Epithelial cell of proximal tubule (primary cell): ENCODE data around the gene FAM107B. TPM values are rescaled to one million over a fixed set of nuclear protein-coding genes. Genes with fewer than 3 reads are reported as not detected.

ENCODE experiments used
- DNase-seq: peaks from one replicate; pipeline ENCODE4 v3.0.0-alpha.2; 2011; ENCODE audit warnings: low read depth
- H3K4me3 ChIP-seq: 2 replicates; pipeline ENCODE4 v1.5.1; 2011; ENCODE audit warnings: low read depth, mild to moderate bottlenecking, low read length
- total RNA-seq: library from RNA; depleted of rRNA; stranded (reverse); fragments of >200 nt; gene quantifications from 2 replicates; pipeline ENCODE4 v1.2.3, GENCODE V29; 2015
- TF ChIP-seq, protein P1 (sequence below): conservative IDR thresholded peaks from 2 replicates; pipeline ENCODE4 v1.5.1; 2012; ENCODE audit warnings: low read depth, mild to moderate bottlenecking, low read length

The FAM107B gene
- total RNA-seq, 1 donor from 2014 or later = 46.0 TPM

GRCh38 chr10:14667781-14668180, 106.9 kb downstream of the FAM107B start:
- DNase-seq = no peak
- TF ChIP-seq, protein P1, sequence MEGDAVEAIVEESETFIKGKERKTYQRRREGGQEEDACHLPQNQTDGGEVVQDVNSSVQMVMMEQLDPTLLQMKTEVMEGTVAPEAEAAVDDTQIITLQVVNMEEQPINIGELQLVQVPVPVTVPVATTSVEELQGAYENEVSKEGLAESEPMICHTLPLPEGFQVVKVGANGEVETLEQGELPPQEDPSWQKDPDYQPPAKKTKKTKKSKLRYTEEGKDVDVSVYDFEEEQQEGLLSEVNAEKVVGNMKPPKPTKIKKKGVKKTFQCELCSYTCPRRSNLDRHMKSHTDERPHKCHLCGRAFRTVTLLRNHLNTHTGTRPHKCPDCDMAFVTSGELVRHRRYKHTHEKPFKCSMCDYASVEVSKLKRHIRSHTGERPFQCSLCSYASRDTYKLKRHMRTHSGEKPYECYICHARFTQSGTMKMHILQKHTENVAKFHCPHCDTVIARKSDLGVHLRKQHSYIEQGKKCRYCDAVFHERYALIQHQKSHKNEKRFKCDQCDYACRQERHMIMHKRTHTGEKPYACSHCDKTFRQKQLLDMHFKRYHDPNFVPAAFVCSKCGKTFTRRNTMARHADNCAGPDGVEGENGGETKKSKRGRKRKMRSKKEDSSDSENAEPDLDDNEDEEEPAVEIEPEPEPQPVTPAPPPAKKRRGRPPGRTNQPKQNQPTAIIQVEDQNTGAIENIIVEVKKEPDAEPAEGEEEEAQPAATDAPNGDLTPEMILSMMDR = no peak
- H3K4me3 ChIP-seq = no peak overlapping the region

GRCh38 chr10:14667280-14667679, 107.4 kb downstream of the FAM107B start:
- no peak overlapping the region for H3K4me3 ChIP-seq
- DNase-seq = no peak
- TF ChIP-seq, protein P1 = no peak

- TF ChIP-seq, protein P1 = no peak
Observed at GRCh38 chr10:14665865-14666857, 108.5 kb downstream of the FAM107B start.

DNA sequence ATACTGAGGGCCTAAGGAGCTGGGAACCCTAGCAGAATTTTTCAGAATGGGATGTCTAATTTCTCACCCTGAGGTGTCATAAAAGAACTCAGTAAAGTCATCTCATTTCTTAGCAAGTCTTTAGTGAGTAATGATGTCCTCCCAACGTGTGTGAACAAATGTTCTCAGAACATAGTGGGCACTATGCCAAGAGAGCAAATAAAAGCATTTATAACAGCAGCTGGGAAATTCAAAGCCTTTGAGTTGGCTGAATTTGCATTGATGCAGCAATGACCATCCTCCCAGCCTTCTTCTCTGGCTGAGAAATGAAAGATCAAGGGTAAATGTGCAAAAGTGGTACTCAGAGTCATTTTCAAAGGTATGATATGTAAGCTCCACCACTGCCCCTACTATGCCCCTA, 109.4 kb downstream of the FAM107B start:
- TF ChIP-seq, protein P1 = no peak
- no peak overlapping the region for H3K4me3 ChIP-seq
- DNase-seq = no peak

More at GRCh38 chr10:14665865-14666857, 108.5 kb downstream of the FAM107B start:
- H3K4me3 ChIP-seq = no peak overlapping the region
- DNase-seq = no peak

- no peak overlapping the region for H3K4me3 ChIP-seq
- TF ChIP-seq, protein P1 = no peak
- no peak for DNase-seq
Observed at GRCh38 chr10:14664345-14664744, 110.4 kb downstream of the FAM107B start.

GRCh38 chr10:14661818-14662217, 112.9 kb downstream of the FAM107B start:
- no peak for DNase-seq
- TF ChIP-seq, protein P1 = no peak

More at GRCh38 chr10:14661818-14662217, 112.9 kb downstream of the FAM107B start:
- no peak overlapping the region for H3K4me3 ChIP-seq
